ENCODE results near the gene HMGXB3. TPM values are rescaled to one million over a fixed set of nuclear protein-coding genes. Genes with fewer than 3 reads are reported as not detected.

Gene HMGXB3
- total and polyA plus RNA-seq, 2 of the 13 experiments (the other 11 are each of a cell fraction or from before 2014, with no cell fraction given) = 18.8 to 23.8 TPM

- intact Hi-C loops (cut with micrococcal nuclease; ENCODE audit: unreplicated experiment) (no loop called here), in situ Hi-C loops (cut with HindIII; ENCODE audit: extremely low pct_ligation_motif_present, low pct_unique_long_range_greater_than_20kb) (no loop called here)
- Histone ChIP-seq H3K9me3 (ENCODE audit: low read length) (no peaks in the 10 kb centered on the region), H3K79me2 (ENCODE audit: insufficient read depth, low read length) (no peaks in the 10 kb centered on the region), H4K20me1 (ENCODE audit: insufficient read depth, low read length) (no peaks in the 10 kb centered on the region), H3K4me3 (replicated peaks in 1 of 3; ENCODE audit: insufficient read depth in 1 of 3, low read depth in 2 of 3, low read length in 3 of 3) (no peak overlapping the region), H3K9ac (ENCODE audit: insufficient read depth, low read depth, low read length) (no peak overlapping the region), H3K36me3 (replicated peaks in 1 of 2; ENCODE audit: control insufficient read depth in 1 of 2, insufficient read depth in 2 of 2, low read length in 2 of 2) (no peaks in the 10 kb centered on the region), H3K4me2 (ENCODE audit: low read depth, low read length) (no peak overlapping the region), H3K27me3 (ENCODE audit: control insufficient read depth in 1 of 2, insufficient read depth in 2 of 2, low read length in 2 of 2) (peaks cover 7 to 38% of the 10 kb centered on the region in 2 experiments; a peak in 4 of 5 replicates), H3K27ac (ENCODE audit: extremely low read length, insufficient read depth, low read length) (no peak overlapping the region), H2AFZ (ENCODE audit: low read length) (no peak overlapping the region), H3K4me1 (ENCODE audit: insufficient read depth, low read length) (peaks cover 6% of the 10 kb centered on the region; the same call in 1 of the 2 replicates)
- ATAC-seq (no peak), FAIRE-seq (no peak), DNase-seq (ENCODE audit: low spot score) (no peak)
- CTCF ChIA-PET (ENCODE audit: low intra/inter-chr PET ratio, low total read pairs) = no interaction called here
- POLR2A ChIA-PET = no interaction called here
- 39% methylated on average over 3 of the region's 6 CpGs for WGBS (ENCODE audit: low lambda C conversion rate)
- no peak for TF ChIP-seq ZNF33A (CRISPR knock-in tag; IDR thresholded peaks at IDR 0.05; ENCODE audit: borderline replicate concordance)
- no peak for TF ChIP-seq SP1 (IDR thresholded peaks at IDR 0.05)
- no peak for TF ChIP-seq SP1 (CRISPR knock-in tag; IDR thresholded peaks at IDR 0.05)
- TF ChIP-seq TGIF2 (CRISPR knock-in tag; IDR thresholded peaks at IDR 0.05) = no peak
- no peak for TF ChIP-seq LBX2 (CRISPR knock-in tag; IDR thresholded peaks at IDR 0.05; ENCODE audit: borderline replicate concordance)
- no peak for TF ChIP-seq ZNF296 (CRISPR knock-in tag; conservative IDR thresholded peaks at IDR 0.05)
- TF ChIP-seq, protein P1, sequence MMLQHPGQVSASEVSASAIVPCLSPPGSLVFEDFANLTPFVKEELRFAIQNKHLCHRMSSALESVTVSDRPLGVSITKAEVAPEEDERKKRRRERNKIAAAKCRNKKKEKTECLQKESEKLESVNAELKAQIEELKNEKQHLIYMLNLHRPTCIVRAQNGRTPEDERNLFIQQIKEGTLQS (CRISPR knock-in tag; IDR thresholded peaks at IDR 0.05) = no peak
- TF ChIP-seq PTBP1 (IDR thresholded peaks at IDR 0.05; ENCODE audit: low read depth, low read length, poor library complexity, severe bottlenecking) = no peak
- no peak for TF ChIP-seq TOE1 (CRISPR knock-in tag; IDR thresholded peaks at IDR 0.05)
- no peak for TF ChIP-seq CENPT (CRISPR knock-in tag; IDR thresholded peaks at IDR 0.05; ENCODE audit: low read depth)
- BruUV-seq (replicated peaks) = no TSS peak
Observed at GRCh38 chr5:150068071-150068470, 67.5 kb downstream of the HMGXB3 start.
